HepG2 (cell line): ENCODE results near the gene DNMT3B. TPM values are rescaled to one million over a fixed set of nuclear protein-coding genes. Genes with fewer than 3 reads are reported as not detected.
A peak's percentile ranks its signal among the peaks of the same experiment; 100 is the strongest.

Experiments used
- YEATS4 ChIP-seq: sonication (generic); formaldehyde crosslinking; IDR thresholded peaks from 2 replicates; pipeline ENCODE4 v1.4.0; 2020; ENCODE audit warnings: missing genetic modification reagents, borderline replicate concordance
- ZFX ChIP-seq: sonication (generic); formaldehyde crosslinking; IDR thresholded peaks from 2 replicates; pipeline ENCODE4 v1.4.0; 2020; ENCODE audit warnings: mild to moderate bottlenecking, low read depth, missing genetic modification reagents, moderate library complexity
- ZHX2 ChIP-seq, 2 experiments: sonication (generic) in 1 of 2; formaldehyde crosslinking in 1 of 2; IDR thresholded peaks; 2 replicates each; pipeline versions ENCODE4 v1.6.1 to v1.9.0; 2014 to 2022; ENCODE audit warnings: antibody characterized with exemption in 1 of 2, borderline replicate concordance in 1 of 2, inconsistent platforms in 1 of 2, low read depth in 1 of 2, missing genetic modification reagents in 1 of 2
- ZNF292 ChIP-seq: sonication (generic); formaldehyde crosslinking; IDR thresholded peaks from 2 replicates; pipeline ENCODE4 v1.8.1; 2022; ENCODE audit warnings: mild to moderate bottlenecking, low read depth, missing genetic modification reagents, borderline replicate concordance
- ZNF800 ChIP-seq: sonication (generic); formaldehyde crosslinking; IDR thresholded peaks from 2 replicates; pipeline ENCODE4 v1.4.0; 2020; ENCODE audit warnings: missing genetic modification reagents
- polyA plus RNA-seq, 8 experiments: library from polyadenylated mRNA; depleted of rRNA in 3 of 8; stranded (reverse) in 7 of 8; unstranded in 1 of 8; fragments of >200 nt; fragmentation: Illumina TruSeq in 4 of 8; extraction: Trizol in 4 of 8; gene quantifications; 2 replicates each; pipeline versions ENCODE4 v1.2.1 to v1.2.3, GENCODE V29; 2011 to 2016; ENCODE audit warnings: low read depth in 4 of 8, missing spikeins in 1 of 8, mixed read lengths in 1 of 8; ENCODE audit not compliant: insufficient read depth in 1 of 8
- total RNA-seq, 5 experiments: library from RNA; depleted of rRNA; stranded (reverse); fragments of >200 nt; fragmentation: Illumina TruSeq; extraction: Trizol; gene quantifications; 2 replicates each; pipeline ENCODE4 v1.2.3, GENCODE V29; 2016; ENCODE audit warnings: low read depth in 1 of 5
- TF ChIP-seq, protein P1 (sequence below): sonication (generic); formaldehyde crosslinking; IDR thresholded peaks from one replicate; pipeline ENCODE4 v1.5.1; 2020; ENCODE audit warnings: mild to moderate bottlenecking, missing genetic modification reagents; ENCODE audit errors: not compliant biosample characterization
- TF ChIP-seq, protein P2 (sequence below): sonication (generic); formaldehyde crosslinking; conservative IDR thresholded peaks from 2 replicates; pipeline ENCODE4 v1.4.0; 2020; ENCODE audit warnings: missing genetic modification reagents

DNMT3B gene
- total and polyA plus RNA-seq, 2 of the 13 experiments (the other 11 are each of a cell fraction or from before 2014, with no cell fraction given) = 3.8 to 13.9 TPM

- peak; percentile 33; the same call in 1 of the 2 replicates for TF ChIP-seq ZHX2 (IDR thresholded peaks at IDR 0.05; ENCODE audit: low read depth)
- TF ChIP-seq ZHX2 (CRISPR knock-in tag; IDR thresholded peaks at IDR 0.05; ENCODE audit: borderline replicate concordance) = peak; percentile 74; the same call in 1 of the 2 replicates
- TF ChIP-seq ZNF800 (CRISPR knock-in tag) = peak; percentile 70; the same call in 1 of the 2 replicates
- TF ChIP-seq, protein P1, sequence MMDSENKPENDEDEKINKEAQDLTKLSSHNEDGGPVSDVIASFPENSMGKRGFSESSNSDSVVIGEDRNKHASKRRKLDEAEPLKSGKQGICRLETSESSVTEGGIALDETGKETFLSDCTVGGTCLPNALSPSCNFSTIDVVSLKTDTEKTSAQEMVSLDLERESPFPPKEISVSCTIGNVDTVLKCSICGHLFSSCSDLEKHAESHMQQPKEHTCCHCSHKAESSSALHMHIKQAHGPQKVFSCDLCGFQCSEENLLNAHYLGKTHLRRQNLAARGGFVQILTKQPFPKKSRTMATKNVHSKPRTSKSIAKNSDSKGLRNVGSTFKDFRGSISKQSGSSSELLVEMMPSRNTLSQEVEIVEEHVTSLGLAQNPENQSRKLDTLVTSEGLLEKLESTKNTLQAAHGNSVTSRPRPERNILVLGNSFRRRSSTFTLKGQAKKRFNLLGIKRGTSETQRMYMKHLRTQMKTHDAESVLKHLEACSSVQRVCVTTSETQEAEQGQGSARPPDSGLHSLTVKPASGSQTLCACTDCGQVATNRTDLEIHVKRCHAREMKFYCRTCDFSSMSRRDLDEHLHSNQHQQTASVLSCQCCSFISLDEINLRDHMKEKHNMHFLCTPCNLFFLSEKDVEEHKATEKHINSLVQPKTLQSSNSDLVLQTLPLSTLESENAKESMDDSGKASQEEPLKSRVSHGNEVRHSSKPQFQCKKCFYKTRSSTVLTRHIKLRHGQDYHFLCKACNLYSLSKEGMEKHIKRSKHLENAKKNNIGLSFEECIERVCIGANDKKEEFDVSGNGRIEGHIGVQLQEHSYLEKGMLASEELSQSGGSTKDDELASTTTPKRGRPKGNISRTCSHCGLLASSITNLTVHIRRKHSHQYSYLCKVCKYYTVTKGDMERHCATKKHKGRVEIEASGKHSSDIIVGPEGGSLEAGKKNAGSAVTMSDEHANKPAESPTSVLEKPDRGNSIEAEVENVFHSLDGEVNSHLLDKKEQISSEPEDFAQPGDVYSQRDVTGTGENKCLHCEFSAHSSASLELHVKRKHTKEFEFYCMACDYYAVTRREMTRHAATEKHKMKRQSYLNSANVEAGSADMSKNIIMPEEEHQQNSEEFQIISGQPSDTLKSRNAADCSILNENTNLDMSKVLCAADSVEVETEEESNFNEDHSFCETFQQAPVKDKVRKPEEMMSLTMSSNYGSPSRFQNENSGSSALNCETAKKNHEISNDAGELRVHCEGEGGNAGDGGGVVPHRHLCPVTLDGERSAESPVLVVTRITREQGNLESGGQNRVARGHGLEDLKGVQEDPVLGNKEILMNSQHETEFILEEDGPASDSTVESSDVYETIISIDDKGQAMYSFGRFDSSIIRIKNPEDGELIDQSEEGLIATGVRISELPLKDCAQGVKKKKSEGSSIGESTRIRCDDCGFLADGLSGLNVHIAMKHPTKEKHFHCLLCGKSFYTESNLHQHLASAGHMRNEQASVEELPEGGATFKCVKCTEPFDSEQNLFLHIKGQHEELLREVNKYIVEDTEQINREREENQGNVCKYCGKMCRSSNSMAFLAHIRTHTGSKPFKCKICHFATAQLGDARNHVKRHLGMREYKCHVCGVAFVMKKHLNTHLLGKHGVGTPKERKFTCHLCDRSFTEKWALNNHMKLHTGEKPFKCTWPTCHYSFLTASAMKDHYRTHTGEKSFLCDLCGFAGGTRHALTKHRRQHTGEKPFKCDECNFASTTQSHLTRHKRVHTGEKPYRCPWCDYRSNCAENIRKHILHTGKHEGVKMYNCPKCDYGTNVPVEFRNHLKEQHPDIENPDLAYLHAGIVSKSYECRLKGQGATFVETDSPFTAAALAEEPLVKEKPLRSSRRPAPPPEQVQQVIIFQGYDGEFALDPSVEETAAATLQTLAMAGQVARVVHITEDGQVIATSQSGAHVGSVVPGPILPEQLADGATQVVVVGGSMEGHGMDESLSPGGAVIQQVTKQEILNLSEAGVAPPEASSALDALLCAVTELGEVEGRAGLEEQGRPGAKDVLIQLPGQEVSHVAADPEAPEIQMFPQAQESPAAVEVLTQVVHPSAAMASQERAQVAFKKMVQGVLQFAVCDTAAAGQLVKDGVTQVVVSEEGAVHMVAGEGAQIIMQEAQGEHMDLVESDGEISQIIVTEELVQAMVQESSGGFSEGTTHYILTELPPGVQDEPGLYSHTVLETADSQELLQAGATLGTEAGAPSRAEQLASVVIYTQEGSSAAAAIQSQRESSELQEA (CRISPR knock-in tag) = no peak
- peak; percentile 94 for TF ChIP-seq ZFX
- peak; percentile 34; the same call in 1 of the 2 replicates for TF ChIP-seq ZNF292
- TF ChIP-seq YEATS4 (CRISPR knock-in tag) = peak; percentile 82; the same call in 1 of the 2 replicates
- TF ChIP-seq, protein P2, sequence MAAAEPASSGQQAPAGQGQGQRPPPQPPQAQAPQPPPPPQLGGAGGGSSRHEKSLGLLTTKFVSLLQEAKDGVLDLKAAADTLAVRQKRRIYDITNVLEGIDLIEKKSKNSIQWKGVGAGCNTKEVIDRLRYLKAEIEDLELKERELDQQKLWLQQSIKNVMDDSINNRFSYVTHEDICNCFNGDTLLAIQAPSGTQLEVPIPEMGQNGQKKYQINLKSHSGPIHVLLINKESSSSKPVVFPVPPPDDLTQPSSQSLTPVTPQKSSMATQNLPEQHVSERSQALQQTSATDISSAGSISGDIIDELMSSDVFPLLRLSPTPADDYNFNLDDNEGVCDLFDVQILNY (CRISPR knock-in tag) = peak; percentile 74; the same call in 1 of the 2 replicates
These were observed 18.7 kb upstream of the DNMT3B start, which contains the start of gene COMMD7 (continued) for GRCh38 chr20:32743237-32744112.
